Left renal pelvis (tissue), 4 donors: ENCODE data around the gene VSTM2A. TPM values are rescaled to one million over a fixed set of nuclear protein-coding genes. Genes with fewer than 3 reads are reported as not detected.
"Not testable (repeated sequence)": the region's sequence is repeated elsewhere in the genome, so short reads cannot be mapped to it uniquely, and the experiment has no call there.

Experiments
- DNase-seq, 4 donors: peaks; one replicate each; pipeline ENCODE4 v3.0.0-alpha.2; 2013; ENCODE audit warnings: low read depth in 4 of 4, low spot score in 3 of 4
- polyA plus RNA-seq, 4 donors: library from polyadenylated mRNA; unstranded; fragments of 120-200 nt; gene quantifications; one replicate each; pipeline ENCODE4 v1.2.1, GENCODE V29; 2013; ENCODE audit not compliant: insufficient read length in 4 of 4

Gene VSTM2A, protein sequence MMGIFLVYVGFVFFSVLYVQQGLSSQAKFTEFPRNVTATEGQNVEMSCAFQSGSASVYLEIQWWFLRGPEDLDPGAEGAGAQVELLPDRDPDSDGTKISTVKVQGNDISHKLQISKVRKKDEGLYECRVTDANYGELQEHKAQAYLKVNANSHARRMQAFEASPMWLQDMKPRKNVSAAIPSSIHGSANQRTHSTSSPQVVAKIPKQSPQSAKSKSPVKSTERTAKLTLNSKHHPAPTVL
- 1 to 10 TPM; 1.9 to 5.5 (median 2.7) TPM for polyA plus RNA-seq

GRCh38 chr7:54541669-54542625, at the start of gene VSTM2A:
Gene VSTM2A (plus strand): TSS chr7:54542375. CDS start chr7:54542731, 356 bp downstream.
- peak in 3 of 4 donors; percentile 31 to 47 (median 35) for DNase-seq

- DNase-seq: not testable (repeated sequence)
Measured at GRCh38 chr7:54504531-54504930, 37.6 kb upstream of the VSTM2A start.

DNA sequence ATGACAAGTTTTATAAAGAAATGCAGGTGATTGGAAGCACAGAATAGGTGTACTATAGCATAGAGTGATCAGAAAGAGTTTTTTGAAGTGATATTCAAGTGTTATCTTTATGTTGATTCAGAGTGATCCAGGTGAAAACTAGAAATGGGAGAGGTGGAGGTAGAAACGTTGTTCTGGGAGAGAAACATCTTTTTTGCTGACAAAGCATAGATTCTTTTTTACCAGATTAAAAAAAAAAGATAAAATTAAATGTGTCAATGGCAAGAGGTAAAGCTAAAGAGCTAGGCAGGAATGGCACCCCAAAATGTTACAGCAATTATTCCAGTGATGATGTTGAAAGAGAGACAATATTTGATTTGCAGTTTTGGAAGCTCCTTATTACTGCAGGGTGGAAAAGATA, 12.6 kb upstream of the VSTM2A start:
- no peak for DNase-seq

DNA sequence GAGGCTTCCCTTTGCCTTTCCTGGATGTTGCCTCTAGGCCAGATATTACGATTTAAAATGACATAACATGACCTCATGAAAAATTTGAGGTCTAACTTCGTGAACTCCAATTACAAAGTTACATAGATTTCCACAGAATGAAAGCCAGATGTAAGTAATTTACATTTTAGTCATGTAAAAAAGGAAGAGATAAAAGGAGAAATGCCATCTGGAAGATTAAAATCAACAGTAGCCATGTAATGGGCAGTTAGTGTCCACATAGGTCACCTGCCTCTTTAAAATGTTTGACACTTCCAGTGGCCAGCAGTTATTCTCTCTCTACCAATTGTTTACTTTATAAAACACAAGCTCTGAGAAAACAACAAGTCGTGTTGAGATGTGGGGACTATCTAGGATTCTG, 4.1 kb upstream of the VSTM2A start:
- no peak for DNase-seq

- DNase-seq: peak in 2 of 4 donors; percentile 20 to 36
Measured at GRCh38 chr7:54543051-54543488, 895 bp downstream of the VSTM2A start.

GRCh38 chr7:54544149-54544526, 2.0 kb downstream of the VSTM2A start:
- DNase-seq: no peak

DNA sequence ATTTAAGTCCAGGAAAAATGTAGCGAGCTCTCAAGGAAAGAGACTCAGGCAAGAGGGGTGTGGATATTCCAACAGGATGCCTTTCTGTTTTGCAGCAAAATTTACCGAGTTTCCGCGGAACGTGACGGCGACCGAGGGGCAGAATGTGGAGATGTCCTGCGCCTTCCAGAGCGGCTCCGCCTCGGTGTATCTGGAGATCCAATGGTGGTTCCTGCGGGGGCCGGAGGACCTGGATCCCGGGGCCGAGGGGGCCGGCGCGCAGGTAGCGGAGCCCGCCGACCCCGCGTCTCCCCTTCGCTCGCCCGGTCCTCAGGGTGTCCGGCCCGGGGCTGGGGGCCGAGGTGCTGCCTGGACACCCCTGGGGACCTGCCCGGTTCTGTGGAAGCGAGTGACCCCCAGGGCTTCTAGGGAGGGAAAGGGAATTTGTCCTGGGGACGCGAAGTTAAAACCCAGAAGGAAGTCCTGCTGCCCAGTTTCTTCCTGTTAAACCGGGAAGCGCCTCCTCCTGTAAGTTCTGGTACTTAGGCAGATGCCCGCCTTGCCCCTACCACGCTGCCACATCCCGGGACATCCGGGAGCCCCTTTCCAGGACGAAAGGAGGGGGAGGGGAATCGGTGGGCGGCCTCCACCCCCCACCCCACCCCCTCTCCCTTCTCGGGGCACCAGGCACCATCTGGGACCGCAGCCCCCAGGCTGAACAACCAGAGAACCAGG, 2.5 kb downstream of the VSTM2A start:
- no peak for DNase-seq

GRCh38 chr7:54545241-54545563, 3.0 kb downstream of the VSTM2A start:
- no peak for DNase-seq

DNA sequence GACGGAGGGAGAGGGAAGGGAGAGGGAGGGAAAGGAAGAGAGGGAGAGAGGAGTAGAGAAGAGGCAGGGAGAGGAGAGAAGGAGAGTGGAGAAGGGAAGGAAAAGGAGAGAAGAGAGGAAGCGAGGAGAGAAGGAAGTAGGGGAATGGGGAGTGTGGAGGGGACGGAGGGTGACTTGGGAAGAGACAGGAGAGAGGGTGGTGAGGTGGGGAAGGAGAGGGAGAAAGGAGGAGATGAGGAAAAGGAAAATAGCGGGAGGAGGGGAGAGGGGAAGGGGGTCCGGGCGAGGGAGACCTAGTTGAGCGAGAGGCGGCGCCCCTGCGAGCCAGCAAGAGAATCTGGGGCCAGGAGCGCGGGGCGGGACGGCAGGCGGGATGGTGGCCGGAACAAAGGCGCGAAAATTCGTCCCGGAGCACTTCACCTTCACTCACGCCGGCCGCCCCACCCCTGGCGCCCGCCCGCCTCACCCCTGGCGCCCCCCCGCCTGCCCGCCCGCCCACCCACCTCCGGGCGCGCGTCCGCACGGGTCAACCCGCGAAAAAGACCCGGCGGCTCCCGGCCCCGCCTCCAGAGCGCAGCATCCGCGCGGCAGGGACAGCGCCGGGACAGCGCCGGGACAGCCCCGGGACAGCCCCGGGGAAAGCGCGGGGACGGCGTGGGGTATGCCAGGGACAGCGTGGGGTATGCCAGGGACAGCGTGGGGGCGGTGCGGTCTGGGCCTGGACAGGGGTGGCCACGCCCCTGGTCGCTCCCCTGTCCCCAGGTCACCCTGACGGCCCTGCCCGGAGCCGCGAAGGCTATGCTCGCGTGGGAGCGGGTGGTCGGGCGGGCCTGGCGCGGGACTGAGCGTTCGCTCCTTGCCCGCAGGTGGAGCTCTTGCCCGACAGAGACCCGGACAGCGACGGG, 4.2 kb downstream of the VSTM2A start:
- peak in 1 of 4 donors; percentile 12 for DNase-seq

GRCh38 chr7:54546986-54547314, 4.8 kb downstream of the VSTM2A start:
- no peak for DNase-seq

DNA sequence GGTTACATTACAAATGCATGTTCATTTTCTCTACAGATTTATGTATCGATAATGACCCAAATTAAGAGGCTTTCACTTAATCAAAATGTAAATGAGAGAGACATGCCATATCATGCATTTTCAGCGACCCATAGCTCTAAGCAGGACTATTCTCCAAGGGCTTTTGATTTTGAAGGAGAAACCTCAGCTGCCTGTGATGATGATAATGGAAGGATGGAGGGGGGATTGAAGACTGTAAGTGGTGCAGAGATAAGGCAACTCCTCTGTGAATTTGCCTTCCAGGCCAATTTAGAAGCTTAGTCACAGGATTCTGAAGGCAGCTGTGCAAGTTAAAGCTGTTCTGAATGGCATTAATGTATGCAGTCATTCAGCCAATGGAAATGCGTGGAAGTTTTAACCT, 8.3 kb downstream of the VSTM2A start:
- DNase-seq: no peak

DNA sequence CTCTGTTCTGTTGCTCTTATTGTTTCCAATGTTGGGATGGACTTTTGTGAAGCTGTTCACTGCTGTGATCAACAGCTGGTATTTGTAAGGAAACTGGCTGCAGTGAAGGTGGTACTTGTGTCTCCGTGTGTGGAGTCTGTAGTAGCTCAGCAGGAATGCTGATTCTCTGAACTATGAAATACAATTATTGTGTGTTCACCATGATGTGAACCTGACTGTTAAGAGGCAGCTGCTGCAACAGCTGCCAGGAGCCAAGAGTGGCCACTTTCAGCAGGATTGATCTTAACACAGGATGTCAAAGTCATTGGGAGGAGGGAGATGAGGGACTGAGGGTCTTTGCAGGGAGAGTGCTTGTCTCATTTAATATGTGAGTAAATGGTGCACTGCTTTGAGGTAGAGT, 13.9 kb downstream of the VSTM2A start:
- no peak for DNase-seq

DNA sequence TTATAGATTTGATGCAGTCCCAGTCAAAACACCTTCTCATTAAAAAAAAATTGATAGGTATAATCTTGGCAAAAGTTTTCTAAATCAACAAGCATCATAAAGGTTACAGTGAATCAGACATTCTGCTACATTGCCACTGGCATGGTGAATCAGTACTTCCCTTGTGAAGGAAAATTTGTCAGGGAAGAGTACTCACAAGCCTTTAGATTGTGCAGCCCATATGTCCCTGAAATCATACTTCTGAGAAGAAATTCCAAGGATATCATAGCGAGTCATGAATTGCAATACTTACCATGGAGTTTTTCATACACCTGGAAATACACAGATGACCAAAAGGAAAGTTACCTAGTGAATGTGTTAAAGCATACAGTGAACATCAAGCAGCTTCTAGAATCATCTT, 17.2 kb downstream of the VSTM2A start:
- DNase-seq: no peak

DNA sequence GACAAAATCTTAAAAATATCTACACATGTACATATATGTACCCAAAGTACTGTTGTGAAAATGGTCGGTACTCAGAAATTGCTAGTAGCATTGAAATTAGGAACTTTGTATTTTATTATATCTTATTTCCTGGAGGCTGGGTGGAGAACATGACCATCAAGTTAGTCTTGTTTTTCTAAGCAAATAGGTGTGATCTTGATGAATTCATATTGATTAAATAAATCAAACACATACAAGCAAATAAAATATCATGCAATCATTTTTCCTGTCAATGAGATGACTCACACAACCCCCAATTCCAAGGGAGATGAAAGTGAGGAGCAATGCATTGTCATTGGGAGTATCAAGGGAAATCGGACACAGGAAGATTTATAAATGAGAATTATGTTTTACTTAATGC, 18.0 kb downstream of the VSTM2A start:
- no peak for DNase-seq

GRCh38 chr7:54560723-54561122, 18.5 kb downstream of the VSTM2A start:
- no peak for DNase-seq

DNA sequence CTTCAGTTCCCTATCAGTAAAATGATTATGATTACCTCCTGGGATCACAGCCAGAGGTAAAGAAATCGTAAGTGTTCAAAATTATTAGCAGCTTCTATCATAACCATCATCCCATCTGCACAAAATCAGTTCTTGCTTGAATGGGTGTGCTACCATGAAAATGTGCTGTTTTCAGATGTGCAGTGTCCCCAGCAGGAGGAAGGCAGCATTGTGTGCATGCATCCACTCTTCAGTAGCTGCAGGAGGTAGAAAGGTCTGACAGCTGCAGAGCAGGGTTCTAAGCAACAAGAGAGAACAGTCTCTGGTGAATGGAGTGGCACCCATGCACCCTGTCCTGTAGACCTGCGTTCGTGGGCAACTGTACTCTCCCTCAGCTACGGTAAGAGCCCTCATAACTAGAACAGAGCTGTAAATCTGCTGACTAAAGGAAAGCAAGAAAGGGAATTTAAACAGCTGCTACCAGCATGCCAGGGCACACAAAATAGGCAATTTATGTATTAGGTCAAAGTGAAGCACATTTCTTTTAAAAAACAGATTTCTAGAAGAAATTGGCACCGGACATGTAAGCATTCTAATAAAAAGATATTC, 21.2 kb downstream of the VSTM2A start:
- no peak for DNase-seq

- DNase-seq: no peak
Measured at GRCh38 chr7:54565432-54565831, 23.3 kb downstream of the VSTM2A start.

DNA sequence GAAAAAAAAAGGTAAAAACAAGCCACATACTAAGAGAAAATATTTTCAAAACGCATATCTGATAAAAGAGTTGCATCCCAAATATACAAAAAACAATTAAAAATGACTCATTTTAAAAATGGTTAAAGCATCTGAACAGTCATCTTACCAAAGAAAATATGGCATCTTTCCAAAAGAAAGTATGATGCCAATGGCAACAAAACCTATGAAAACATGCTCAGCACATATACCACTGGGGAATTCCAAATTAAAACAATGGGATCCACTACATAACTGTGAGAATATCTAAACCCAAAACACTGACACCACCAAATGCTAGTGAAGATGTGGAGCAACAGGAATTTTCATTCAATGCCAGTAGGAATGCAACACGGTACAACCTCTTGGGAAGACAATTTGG, 39.3 kb downstream of the VSTM2A start:
- no peak for DNase-seq

- DNase-seq: no peak
Measured at GRCh38 chr7:54591404-54592386, 49.5 kb downstream of the VSTM2A start.
